GM23248 (cell line): Measurements from ENCODE around the gene ARSI.

ENCODE experiments used
- EZH2 ChIP-seq: fragments of 200-600 bp; sonication (generic); IDR thresholded peaks from 2 replicates; pipeline ENCODE4 v1.6.1; 2018; ENCODE audit warnings: antibody characterized with exemption, mild to moderate bottlenecking; ENCODE audit not compliant: insufficient read depth, poor library complexity, severe bottlenecking
- EZH2phosphoT487 ChIP-seq: fragments of 200-600 bp; sonication (generic); IDR thresholded peaks from 2 replicates; pipeline ENCODE4 v1.6.1; 2018; ENCODE audit warnings: antibody characterized with exemption, moderate library complexity, mild to moderate bottlenecking, low read depth; ENCODE audit not compliant: insufficient read depth

DNA sequence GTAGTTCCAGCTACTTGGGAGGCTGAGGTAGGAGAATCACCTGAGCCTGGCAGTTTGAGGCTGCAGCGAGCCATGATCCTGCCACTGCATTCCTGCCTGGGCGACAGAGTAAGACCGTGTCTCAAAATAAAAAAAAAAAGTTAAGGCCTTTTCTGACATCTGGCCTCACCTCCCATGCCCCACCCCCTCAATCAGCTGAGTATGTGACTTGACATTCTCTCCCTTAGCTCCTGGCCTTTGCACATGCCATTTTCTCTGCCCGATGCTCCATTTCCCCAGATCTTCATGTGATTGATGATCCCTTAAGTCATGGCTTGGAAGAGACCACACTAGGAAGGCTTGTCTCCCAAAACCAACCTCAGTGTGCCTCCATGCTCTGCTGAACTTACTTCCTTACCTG lies 37.1 kb upstream of the ARSI start:
- TF ChIP-seq EZH2phosphoT487, result no peak
- no peak for TF ChIP-seq EZH2
